GM19023 (cell line): ENCODE results near the gene DACT1.

Experiments used
- ATAC-seq: cut with Tn5 transposase; IDR thresholded peaks from one replicate; pipeline ENCODE4 v1.9.1; 2021; ENCODE audit warnings: mild to moderate bottlenecking, moderate library complexity; ENCODE audit not compliant: unreplicated experiment

DACT1 gene

GRCh38 chr14:58634406-58635090, 3.2 kb upstream of the DACT1 start:
- ATAC-seq, result no peak

- no peak for ATAC-seq
These were observed 2.5 kb upstream of the DACT1 start for GRCh38 chr14:58635091-58635830.

GRCh38 chr14:58636129-58636528, 1.6 kb upstream of the DACT1 start:
- no peak for ATAC-seq

GRCh38 chr14:58637040-58637390, 747 bp upstream of the DACT1 start:
- no peak for ATAC-seq

- ATAC-seq, result peak; percentile 27
These were observed 752 bp downstream of the DACT1 start for GRCh38 chr14:58638231-58639197.

- no peak for ATAC-seq
These were observed 1.4 kb downstream of the DACT1 start for GRCh38 chr14:58639198-58639565.

GRCh38 chr14:58639842-58640484, 2.2 kb downstream of the DACT1 start:
- ATAC-seq, result no peak

GRCh38 chr14:58640959-58641358, 3.2 kb downstream of the DACT1 start:
- no peak for ATAC-seq

GRCh38 chr14:58641509-58641908, 3.7 kb downstream of the DACT1 start:
- ATAC-seq, result no peak

- no peak for ATAC-seq
These were observed 5.6 kb downstream of the DACT1 start for GRCh38 chr14:58643366-58643765.

GRCh38 chr14:58645641-58646040, 7.9 kb downstream of the DACT1 start:
- ATAC-seq, result no peak

- ATAC-seq, result no peak
These were observed 8.7 kb downstream of the DACT1 start for GRCh38 chr14:58646479-58646878.

- no peak for ATAC-seq
These were observed 10.0 kb downstream of the DACT1 start for GRCh38 chr14:58647777-58648176.

- ATAC-seq, result no peak
These were observed 13.1 kb downstream of the DACT1 start for GRCh38 chr14:58650857-58651256.

- no peak for ATAC-seq
These were observed 19.1 kb downstream of the DACT1 start for GRCh38 chr14:58656671-58657411.

- no peak for ATAC-seq
These were observed 21.3 kb downstream of the DACT1 start for GRCh38 chr14:58659061-58659460.

GRCh38 chr14:58659846-58660245, 22.1 kb downstream of the DACT1 start:
- no peak for ATAC-seq

- no peak for ATAC-seq
These were observed 22.6 kb downstream of the DACT1 start for GRCh38 chr14:58660407-58660806.

- ATAC-seq, result no peak
These were observed 24.3 kb downstream of the DACT1 start for GRCh38 chr14:58662018-58662417.

GRCh38 chr14:58662759-58663158, 25.0 kb downstream of the DACT1 start:
- no peak for ATAC-seq
